Measurements from ENCODE around the gene PTK7.
"Not testable (repeated sequence)": the region's sequence is repeated elsewhere in the genome, so short reads cannot be mapped to it uniquely, and the experiment has no call there.

The PTK7 gene

DNA sequence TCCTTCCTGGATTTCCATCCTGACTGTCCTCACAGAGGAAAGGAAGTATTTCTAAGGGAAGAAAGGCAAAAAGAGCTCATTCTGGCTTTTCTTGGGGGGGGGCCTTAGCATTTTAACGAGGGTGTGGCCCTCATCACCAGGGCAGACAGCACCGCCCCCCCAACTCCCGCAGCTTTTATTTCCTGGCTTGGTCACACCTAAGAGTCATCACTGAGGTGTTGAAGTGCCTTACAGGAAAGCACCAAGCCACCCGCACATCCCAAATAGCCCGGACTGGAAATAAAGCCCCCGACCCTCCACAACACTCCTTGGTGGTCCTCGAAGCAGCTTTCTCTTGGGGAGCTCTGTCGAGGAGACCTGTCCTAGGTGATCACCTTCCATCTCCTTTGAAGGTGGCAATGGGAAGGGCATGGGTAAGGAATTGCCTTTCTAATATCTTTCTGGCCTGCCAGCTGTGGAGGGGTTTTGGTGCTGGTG is 1.3 kb downstream of the PTK7 start:
- no peak for DNase-seq (ENCODE audit: extremely low read depth, low read depth)
- peak overlapping the region; percentile 92 for H3K4me3 ChIP-seq (replicated peaks; ENCODE audit: low read depth, low read length)
- TF ChIP-seq, protein P1, sequence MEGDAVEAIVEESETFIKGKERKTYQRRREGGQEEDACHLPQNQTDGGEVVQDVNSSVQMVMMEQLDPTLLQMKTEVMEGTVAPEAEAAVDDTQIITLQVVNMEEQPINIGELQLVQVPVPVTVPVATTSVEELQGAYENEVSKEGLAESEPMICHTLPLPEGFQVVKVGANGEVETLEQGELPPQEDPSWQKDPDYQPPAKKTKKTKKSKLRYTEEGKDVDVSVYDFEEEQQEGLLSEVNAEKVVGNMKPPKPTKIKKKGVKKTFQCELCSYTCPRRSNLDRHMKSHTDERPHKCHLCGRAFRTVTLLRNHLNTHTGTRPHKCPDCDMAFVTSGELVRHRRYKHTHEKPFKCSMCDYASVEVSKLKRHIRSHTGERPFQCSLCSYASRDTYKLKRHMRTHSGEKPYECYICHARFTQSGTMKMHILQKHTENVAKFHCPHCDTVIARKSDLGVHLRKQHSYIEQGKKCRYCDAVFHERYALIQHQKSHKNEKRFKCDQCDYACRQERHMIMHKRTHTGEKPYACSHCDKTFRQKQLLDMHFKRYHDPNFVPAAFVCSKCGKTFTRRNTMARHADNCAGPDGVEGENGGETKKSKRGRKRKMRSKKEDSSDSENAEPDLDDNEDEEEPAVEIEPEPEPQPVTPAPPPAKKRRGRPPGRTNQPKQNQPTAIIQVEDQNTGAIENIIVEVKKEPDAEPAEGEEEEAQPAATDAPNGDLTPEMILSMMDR (IDR thresholded peaks at IDR 0.05; ENCODE audit: low read depth, low read length, missing control alignments) = no peak

DNA sequence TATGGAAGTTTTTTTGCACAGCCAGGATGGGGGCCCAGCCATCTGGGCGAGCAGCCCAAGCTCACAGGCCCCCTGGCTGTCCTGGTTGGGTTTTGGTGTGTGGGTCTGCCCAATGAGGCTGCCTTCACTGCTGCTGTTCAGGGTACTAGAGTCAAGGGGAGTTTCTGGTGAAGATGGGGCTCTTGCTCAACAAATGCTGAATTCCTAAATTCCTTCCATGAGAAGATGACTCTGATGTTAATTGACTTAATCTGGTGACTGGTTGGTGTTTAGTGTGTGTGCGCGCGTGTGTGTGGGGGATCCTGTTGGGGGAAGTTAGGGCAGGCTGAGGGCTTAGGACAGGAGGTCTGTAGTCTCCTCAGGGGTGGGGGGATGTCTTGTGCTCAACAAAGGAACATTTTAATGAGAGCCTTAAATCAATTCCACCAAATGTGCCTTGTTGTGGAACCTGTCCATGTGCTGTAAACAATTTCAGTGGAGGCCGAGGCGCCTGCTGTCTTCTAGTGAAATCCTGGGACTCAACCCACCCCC is 1.9 kb downstream of the PTK7 start:
- no peak for DNase-seq (ENCODE audit: extremely low read depth, low read depth)
- H3K4me3 ChIP-seq (replicated peaks; ENCODE audit: low read depth, low read length) = peak overlapping the region; percentile 92
- TF ChIP-seq, protein P1 (IDR thresholded peaks at IDR 0.05; ENCODE audit: low read depth, low read length, missing control alignments) = no peak

- H3K4me3 ChIP-seq (replicated peaks; ENCODE audit: low read depth, low read length) = peak overlapping the region; percentile 92
- TF ChIP-seq, protein P1 (IDR thresholded peaks at IDR 0.05; ENCODE audit: low read depth, low read length, missing control alignments) = no peak
Observed at GRCh38 chr6:43078691-43079090, 2.6 kb downstream of the PTK7 start.

GRCh38 chr6:43081043-43081442 is 4.9 kb downstream of the PTK7 start:
- H3K4me3 ChIP-seq (replicated peaks; ENCODE audit: low read depth, low read length) = no peak overlapping the region
- DNase-seq (ENCODE audit: extremely low read depth, low read depth) = no peak
- TF ChIP-seq, protein P1 (IDR thresholded peaks at IDR 0.05; ENCODE audit: low read depth, low read length, missing control alignments) = no peak

More at GRCh38 chr6:43078691-43079090, 2.6 kb downstream of the PTK7 start:
- DNase-seq (ENCODE audit: extremely low read depth, low read depth) = no peak

- DNase-seq (ENCODE audit: extremely low read depth, low read depth); H3K4me3 ChIP-seq (replicated peaks; ENCODE audit: low read depth, low read length): not testable (repeated sequence)
Observed at GRCh38 chr6:43081922-43082321, 5.8 kb downstream of the PTK7 start.

- TF ChIP-seq, protein P1 (IDR thresholded peaks at IDR 0.05; ENCODE audit: low read depth, low read length, missing control alignments) = no peak
- DNase-seq (ENCODE audit: extremely low read depth, low read depth) = no peak
- H3K4me3 ChIP-seq (replicated peaks; ENCODE audit: low read depth, low read length) = no peak overlapping the region
Observed at GRCh38 chr6:43082806-43083655, 6.9 kb downstream of the PTK7 start.

- TF ChIP-seq, protein P1 (IDR thresholded peaks at IDR 0.05; ENCODE audit: low read depth, low read length, missing control alignments) = no peak
- H3K4me3 ChIP-seq (replicated peaks; ENCODE audit: low read depth, low read length) = no peak overlapping the region
- no peak for DNase-seq (ENCODE audit: extremely low read depth, low read depth)
Observed at GRCh38 chr6:43086022-43086658, 10.0 kb downstream of the PTK7 start.

All from HFF-Myc (cell line).